Measurements from ENCODE around the gene PADI4.

Gene PADI4

DNA sequence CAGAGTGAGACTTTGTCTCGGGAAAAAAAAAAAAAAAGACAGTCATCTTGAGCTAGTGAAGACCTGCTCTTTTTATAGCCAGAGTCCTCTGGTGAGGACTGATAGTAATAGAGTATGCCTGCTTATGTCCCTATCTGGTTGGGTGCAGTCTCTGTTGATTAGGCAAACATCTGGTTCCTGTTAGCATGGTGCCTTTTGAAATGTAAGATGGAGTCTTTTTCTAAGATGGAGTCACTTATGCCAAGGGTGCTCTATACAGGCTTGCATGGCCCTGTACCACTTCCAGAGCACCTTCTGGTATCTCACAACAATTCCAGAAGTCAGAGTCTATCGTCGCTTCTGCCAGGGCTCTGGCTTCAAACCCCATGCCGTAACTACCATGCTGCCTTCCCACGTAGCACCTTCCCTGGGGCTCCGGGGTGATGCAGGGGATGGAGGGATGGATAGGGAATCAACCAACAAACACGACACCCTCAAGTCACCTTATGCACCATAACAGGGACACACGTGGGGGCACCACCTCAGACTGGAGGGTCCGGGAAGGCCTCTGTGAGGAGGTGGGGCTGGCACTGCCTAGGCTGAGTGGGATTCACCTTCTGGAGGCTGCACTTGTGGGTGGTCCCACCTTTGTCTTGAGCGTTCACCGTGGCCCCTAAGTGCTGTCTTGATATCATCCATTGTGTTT, 52.4 kb downstream of the PADI4 start:
- Mint-ChIP-seq H3K27me3 (no peaks in the 10 kb centered on the region), H3K36me3 (ENCODE audit: low read depth) (no peaks in the 10 kb centered on the region), H3K9me3 (no peaks in the 10 kb centered on the region), H3K27ac (no peak overlapping the region), H3K4me3 (no peak overlapping the region), H3K4me1 (peaks cover 13% of the 10 kb centered on the region)
- DNase-seq (no peak), ATAC-seq (no peak)

GRCh38 chr1:17361687-17362086, 53.7 kb downstream of the PADI4 start:
- Mint-ChIP-seq H3K27ac (no peak overlapping the region), H3K36me3 (ENCODE audit: low read depth) (no peaks in the 10 kb centered on the region), H3K4me1 (peaks cover 2% of the 10 kb centered on the region), H3K27me3 (no peaks in the 10 kb centered on the region), H3K4me3 (no peak overlapping the region), H3K9me3 (no peaks in the 10 kb centered on the region)
- ATAC-seq (no peak), DNase-seq (no peak)

GRCh38 chr1:17363351-17363750, 55.4 kb downstream of the PADI4 start:
- ATAC-seq (no peak), DNase-seq (no peak)
- H3K4me1 Mint-ChIP-seq = no peaks in the 10 kb centered on the region
- H3K27me3 Mint-ChIP-seq = no peaks in the 10 kb centered on the region
- H3K4me3 Mint-ChIP-seq = no peak overlapping the region
- no peak overlapping the region for H3K27ac Mint-ChIP-seq
- H3K36me3 Mint-ChIP-seq (ENCODE audit: low read depth) = no peaks in the 10 kb centered on the region
- H3K9me3 Mint-ChIP-seq = no peaks in the 10 kb centered on the region

DNA sequence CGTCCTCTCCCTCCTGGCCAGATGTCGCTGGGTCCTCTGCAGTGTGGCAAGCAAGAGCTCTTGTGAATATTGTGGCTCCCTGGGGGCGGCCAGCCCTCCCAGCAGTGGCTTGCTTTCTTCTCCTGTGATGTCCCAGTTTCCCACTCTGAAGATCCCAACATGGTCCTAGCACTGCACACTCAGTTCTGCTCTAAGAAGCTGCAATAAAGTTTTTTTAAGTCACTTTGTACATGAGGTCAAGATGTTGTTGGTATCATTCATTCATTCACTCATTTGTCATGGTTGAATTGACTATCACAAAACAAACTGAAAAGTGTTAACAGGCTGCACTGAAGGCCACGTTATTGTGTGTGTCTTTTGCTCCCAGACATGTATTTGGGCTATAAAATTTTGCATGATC, 55.8 kb downstream of the PADI4 start:
- DNase-seq (no peak), ATAC-seq (no peak)
- Mint-ChIP-seq H3K4me1 (no peaks in the 10 kb centered on the region), H3K36me3 (ENCODE audit: low read depth) (no peaks in the 10 kb centered on the region), H3K9me3 (no peaks in the 10 kb centered on the region), H3K27me3 (no peaks in the 10 kb centered on the region), H3K27ac (no peak overlapping the region), H3K4me3 (no peak overlapping the region)

DNA sequence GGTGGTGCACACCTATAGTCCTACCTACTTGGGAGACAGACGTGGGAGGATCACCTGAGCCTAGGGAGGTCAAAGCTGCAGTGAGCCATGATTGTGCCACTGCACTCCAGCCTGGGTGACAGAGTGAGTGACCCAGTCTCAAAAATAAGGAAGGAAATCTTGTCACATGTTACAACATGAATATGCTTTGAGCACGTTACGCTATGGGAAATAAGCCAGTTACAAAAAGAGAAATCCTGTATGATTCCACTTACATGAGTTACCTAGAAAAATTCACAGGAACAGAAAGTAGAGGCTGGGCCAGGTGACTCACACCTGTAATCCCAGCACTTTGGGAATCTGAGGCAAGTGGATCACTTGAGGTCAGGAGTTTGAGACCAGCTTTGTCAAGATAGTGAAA, 57.3 kb downstream of the PADI4 start:
- Mint-ChIP-seq H3K36me3 (ENCODE audit: low read depth) (no peaks in the 10 kb centered on the region), H3K27ac (no peak overlapping the region), H3K9me3 (no peaks in the 10 kb centered on the region), H3K4me3 (no peak overlapping the region), H3K4me1 (no peaks in the 10 kb centered on the region), H3K27me3 (no peaks in the 10 kb centered on the region)
- DNase-seq (no peak), ATAC-seq (no peak)

GRCh38 chr1:17369466-17369865, 61.5 kb downstream of the PADI4 start:
- no peak overlapping the region for H3K4me3 Mint-ChIP-seq
- no peaks in the 10 kb centered on the region for H3K27me3 Mint-ChIP-seq
- no peaks in the 10 kb centered on the region for H3K36me3 Mint-ChIP-seq (ENCODE audit: low read depth)
- H3K4me1 Mint-ChIP-seq = no peaks in the 10 kb centered on the region
- DNase-seq (no peak), ATAC-seq (no peak)
- H3K27ac Mint-ChIP-seq = no peak overlapping the region
- H3K9me3 Mint-ChIP-seq = no peaks in the 10 kb centered on the region

- no peak for DNase-seq
- ATAC-seq = no peak
Observed at GRCh38 chr1:17370618-17371017, 62.6 kb downstream of the PADI4 start.

DNA sequence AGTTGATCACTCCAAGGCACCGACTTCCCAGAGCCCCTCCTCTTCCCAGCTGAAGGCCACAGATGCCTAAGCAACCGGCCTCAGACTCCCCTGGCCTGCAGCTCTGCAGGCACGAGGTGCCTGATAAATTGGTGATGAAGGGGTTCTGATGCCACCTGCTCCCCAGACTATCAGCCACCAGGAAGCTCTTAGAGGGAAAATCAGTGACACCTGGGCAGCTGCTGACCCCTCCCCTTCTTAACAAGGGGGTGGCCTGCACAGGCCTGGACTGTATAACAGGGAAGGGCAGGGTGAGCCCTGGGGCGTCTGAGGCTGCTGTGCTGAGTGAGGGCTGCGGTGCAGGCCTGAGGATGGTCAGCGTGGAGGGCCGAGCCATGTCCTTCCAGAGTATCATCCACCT, 63.9 kb downstream of the PADI4 start, which contains the start of gene PADI6:
TSS of gene PADI6 (plus strand) at position 301 of the 400 bp plus-strand sequence. CDS start at position 351, 50 bp downstream.
- H3K4me1 Mint-ChIP-seq = no peaks in the 10 kb centered on the region
- no peaks in the 10 kb centered on the region for H3K36me3 Mint-ChIP-seq (ENCODE audit: low read depth)
- ATAC-seq = no peak
- no peaks in the 10 kb centered on the region for H3K27me3 Mint-ChIP-seq
- no peak within 1 kb of the TSS for H3K27ac Mint-ChIP-seq
- no peak within 1 kb of the TSS for H3K4me3 Mint-ChIP-seq
- no peaks in the 10 kb centered on the region for H3K9me3 Mint-ChIP-seq
- no peak for DNase-seq

More at GRCh38 chr1:17370618-17371017, 62.6 kb downstream of the PADI4 start:
- Mint-ChIP-seq H3K36me3 (ENCODE audit: low read depth) (no peaks in the 10 kb centered on the region), H3K9me3 (no peaks in the 10 kb centered on the region), H3K4me3 (no peak overlapping the region), H3K27me3 (no peaks in the 10 kb centered on the region), H3K4me1 (no peaks in the 10 kb centered on the region), H3K27ac (no peak overlapping the region)

DNA sequence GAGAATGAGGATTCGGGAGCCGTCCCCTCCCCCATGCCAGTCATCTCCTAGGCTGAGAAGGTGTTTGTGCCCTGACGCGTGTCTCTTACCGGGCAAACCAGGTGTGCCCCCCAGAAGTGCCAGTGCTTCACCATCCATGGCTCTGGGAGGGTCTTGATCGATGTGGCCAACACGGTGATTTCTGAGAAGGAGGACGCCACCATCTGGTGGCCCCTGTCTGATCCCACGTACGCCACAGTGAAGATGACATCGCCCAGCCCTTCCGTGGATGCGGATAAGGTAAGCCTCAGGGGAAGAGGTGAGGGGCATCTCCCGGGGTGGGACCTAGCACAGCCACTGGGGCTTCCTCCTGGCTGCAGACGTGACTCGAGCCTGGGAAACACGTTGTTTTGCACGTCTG, 65.0 kb downstream of the PADI4 start:
- H3K4me3 Mint-ChIP-seq = no peak overlapping the region
- ATAC-seq (peak; percentile 26), DNase-seq (no peak)
- H3K27ac Mint-ChIP-seq = no peak overlapping the region
- no peaks in the 10 kb centered on the region for H3K4me1 Mint-ChIP-seq
- no peaks in the 10 kb centered on the region for H3K9me3 Mint-ChIP-seq
- peaks cover 2% of the 10 kb centered on the region for H3K27me3 Mint-ChIP-seq
- H3K36me3 Mint-ChIP-seq (ENCODE audit: low read depth) = no peaks in the 10 kb centered on the region

DNA sequence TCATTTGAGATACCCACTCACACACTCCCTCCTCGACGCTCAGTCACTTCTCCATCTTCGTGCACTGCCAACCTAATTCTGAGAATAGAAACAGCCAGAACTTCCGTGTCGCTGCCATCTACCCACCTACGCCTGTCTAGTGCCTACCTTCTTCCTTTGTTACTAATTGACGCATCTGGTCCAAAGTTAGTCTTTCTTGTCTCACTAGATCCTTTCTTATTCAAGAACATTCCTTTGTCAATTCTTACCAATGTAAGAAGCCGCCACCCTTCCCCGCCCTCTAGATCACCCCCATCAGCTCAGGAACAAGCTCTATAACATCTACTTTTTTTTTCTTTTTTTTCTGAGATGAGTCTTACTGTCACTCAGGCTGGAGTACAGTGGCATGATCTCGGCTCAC, 67.7 kb downstream of the PADI4 start:
- peaks cover 9% of the 10 kb centered on the region for H3K27me3 Mint-ChIP-seq
- DNase-seq (no peak), ATAC-seq (no peak)
- H3K27ac Mint-ChIP-seq = no peak overlapping the region
- no peaks in the 10 kb centered on the region for H3K36me3 Mint-ChIP-seq (ENCODE audit: low read depth)
- no peak overlapping the region for H3K4me3 Mint-ChIP-seq
- no peaks in the 10 kb centered on the region for H3K9me3 Mint-ChIP-seq
- H3K4me1 Mint-ChIP-seq = no peaks in the 10 kb centered on the region

GRCh38 chr1:17377325-17377953, 69.4 kb downstream of the PADI4 start:
- ATAC-seq (no peak), DNase-seq (no peak)
- no peaks in the 10 kb centered on the region for H3K4me1 Mint-ChIP-seq
- H3K4me3 Mint-ChIP-seq = no peak overlapping the region
- H3K9me3 Mint-ChIP-seq = no peaks in the 10 kb centered on the region
- peaks cover 10% of the 10 kb centered on the region for H3K27me3 Mint-ChIP-seq
- no peaks in the 10 kb centered on the region for H3K36me3 Mint-ChIP-seq (ENCODE audit: low read depth)
- H3K27ac Mint-ChIP-seq = no peak overlapping the region

DNA sequence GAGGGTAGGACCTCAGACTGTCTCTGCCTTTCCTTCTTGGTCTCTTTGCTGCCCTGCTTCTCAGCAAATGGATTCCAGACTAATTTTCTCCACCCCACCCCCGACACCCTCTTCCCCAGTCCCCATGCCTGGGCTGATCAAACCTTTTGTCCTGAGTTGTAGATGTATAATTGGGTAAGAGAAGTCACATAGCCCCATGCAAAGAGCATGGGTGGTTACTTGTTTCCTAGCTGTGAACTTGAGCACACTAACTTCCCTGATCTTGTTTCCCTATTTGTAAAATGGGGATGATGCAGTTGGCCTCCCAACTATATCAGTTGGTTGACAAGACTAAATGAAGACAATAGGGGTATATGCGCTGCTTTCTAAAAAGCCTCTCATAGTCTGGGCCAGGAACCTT, 73.2 kb downstream of the PADI4 start:
- DNase-seq (no peak), ATAC-seq (no peak)
- H3K36me3 Mint-ChIP-seq (ENCODE audit: low read depth) = no peaks in the 10 kb centered on the region
- H3K27me3 Mint-ChIP-seq = peaks cover 10% of the 10 kb centered on the region
- no peaks in the 10 kb centered on the region for H3K4me1 Mint-ChIP-seq
- H3K27ac Mint-ChIP-seq = no peak overlapping the region
- no peak overlapping the region for H3K4me3 Mint-ChIP-seq
- no peaks in the 10 kb centered on the region for H3K9me3 Mint-ChIP-seq

DNA sequence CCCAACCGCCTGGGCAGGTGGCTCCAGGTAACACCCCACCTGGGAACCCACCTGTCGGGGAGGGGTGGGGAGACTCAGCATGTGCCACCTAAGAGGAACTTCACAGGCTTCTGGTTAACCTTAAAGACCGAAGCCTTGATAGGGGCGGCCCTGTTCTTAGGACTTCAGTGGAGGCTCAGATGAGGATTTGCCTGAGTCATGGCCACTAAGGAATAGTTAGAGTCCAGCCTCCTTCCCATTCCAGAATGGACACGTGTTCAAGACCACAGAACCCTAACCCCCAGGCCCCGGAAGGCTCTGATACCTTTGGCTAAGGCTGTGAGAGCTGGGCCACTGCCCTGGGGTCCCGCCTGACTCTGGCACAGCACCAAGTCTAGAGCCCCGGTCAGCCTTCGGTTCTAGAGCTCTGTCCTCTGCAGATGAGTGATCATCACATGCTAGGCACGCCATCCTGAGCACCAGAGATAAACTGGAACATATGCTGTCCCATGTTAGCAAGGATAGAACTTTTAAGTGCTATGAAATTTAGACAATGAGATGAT, 84.3 kb downstream of the PADI4 start:
- H3K27me3 Mint-ChIP-seq = no peaks in the 10 kb centered on the region
- H3K9me3 Mint-ChIP-seq = no peaks in the 10 kb centered on the region
- DNase-seq (no peak), ATAC-seq (no peak)
- no peak overlapping the region for H3K4me3 Mint-ChIP-seq
- H3K36me3 Mint-ChIP-seq (ENCODE audit: low read depth) = no peaks in the 10 kb centered on the region
- no peaks in the 10 kb centered on the region for H3K4me1 Mint-ChIP-seq
- no peak overlapping the region for H3K27ac Mint-ChIP-seq

DNA sequence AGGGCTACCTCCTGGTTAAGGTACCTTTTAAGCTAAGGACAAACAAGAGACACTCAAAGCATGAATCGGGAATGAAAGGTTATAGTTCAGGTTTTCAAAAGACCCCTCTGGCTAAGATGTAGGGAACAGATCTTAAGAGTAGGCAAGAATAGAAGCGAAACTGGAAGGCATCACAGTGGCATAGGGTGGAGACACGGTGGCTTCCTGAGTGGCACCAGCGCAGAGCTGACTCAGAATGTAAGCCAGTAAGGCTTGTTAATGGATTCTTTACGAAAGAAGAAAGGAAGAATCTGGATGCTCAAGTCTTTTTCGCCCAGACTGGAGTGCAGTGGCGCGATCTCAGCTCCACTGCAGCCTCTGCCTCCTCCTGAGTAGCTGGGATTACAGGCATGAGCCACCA, 85.2 kb downstream of the PADI4 start:
- Mint-ChIP-seq H3K4me1 (no peaks in the 10 kb centered on the region), H3K4me3 (no peak overlapping the region), H3K27ac (no peak overlapping the region), H3K27me3 (no peaks in the 10 kb centered on the region), H3K36me3 (ENCODE audit: low read depth) (no peaks in the 10 kb centered on the region), H3K9me3 (no peaks in the 10 kb centered on the region)
- no peak for DNase-seq
- no peak for ATAC-seq

DNA sequence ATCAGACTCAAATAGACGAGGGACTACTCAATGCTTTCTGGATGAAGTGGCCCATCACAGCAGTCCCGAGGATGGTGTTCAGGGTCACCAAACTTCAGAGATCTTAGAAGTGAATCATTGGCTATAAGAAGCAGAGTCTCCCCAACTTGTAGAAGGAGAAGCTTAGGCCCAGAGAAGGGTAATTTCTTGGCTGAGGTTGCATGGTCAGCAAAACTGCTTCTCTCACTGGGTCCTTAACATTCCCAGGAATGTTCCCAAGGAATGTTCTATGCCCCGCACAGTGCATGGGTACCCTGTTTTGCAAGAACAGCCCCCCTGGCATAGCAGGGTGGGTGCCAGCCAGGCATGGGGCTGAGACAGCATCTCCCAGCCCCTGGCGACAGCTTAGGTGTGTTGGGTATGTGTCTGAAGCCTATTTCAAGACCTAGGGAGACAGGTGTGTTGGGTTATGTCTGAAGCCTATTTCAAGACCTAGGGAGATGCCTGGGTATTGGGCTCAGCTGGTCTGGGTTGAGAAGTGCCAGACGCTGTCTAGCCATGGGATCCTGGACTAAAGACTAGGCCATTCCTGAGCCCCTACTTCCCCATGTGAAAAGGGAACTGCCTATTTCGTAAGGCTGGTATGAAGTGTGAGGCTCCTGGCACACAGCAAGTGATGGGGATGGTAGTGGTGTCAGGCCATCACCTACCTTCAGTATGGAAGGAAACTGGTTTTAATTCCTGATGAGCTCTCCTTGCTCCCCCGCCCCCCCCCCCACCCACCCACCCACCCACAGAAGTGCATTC, 90.1 kb downstream of the PADI4 start:
- no peak overlapping the region for H3K27ac Mint-ChIP-seq
- H3K9me3 Mint-ChIP-seq = no peaks in the 10 kb centered on the region
- H3K4me3 Mint-ChIP-seq = no peak overlapping the region
- ATAC-seq (no peak), DNase-seq (no peak)
- H3K4me1 Mint-ChIP-seq = no peaks in the 10 kb centered on the region
- H3K36me3 Mint-ChIP-seq (ENCODE audit: low read depth) = no peaks in the 10 kb centered on the region
- H3K27me3 Mint-ChIP-seq = no peaks in the 10 kb centered on the region

Data from activated naive CD8-positive, alpha-beta T cell treated with anti-CD3 and anti-CD28 coated beads, Interleukin-2, amount 50 U/mL, for 24 hours (primary cell).